Trophoblast cell (in vitro differentiated cells and primary cell): ENCODE measurements around the gene SYT2.

Experiments
- DNase-seq, 2 donors: peaks; one replicate each; pipeline ENCODE4 v3.0.0-alpha.2; 2016
- H2AFZ ChIP-seq: 2 replicates; pipeline ENCODE4 v1.6.1; 2013; ENCODE audit warnings: low read length, moderate library complexity, mild to moderate bottlenecking; ENCODE audit not compliant: insufficient read depth, poor library complexity
- H2AK5ac ChIP-seq: 2 replicates; pipeline ENCODE4 v1.6.1; 2013; ENCODE audit warnings: mild to moderate bottlenecking, low read length
- H2BK120ac ChIP-seq: 2 replicates; pipeline ENCODE4 v1.6.1; 2013; ENCODE audit warnings: low read length, mild to moderate bottlenecking, moderate library complexity; ENCODE audit not compliant: insufficient read depth, poor library complexity
- H2BK12ac ChIP-seq: 2 replicates; pipeline ENCODE4 v1.6.1; 2013; ENCODE audit warnings: mild to moderate bottlenecking, low read length, moderate library complexity
- H2BK5ac ChIP-seq: 2 replicates; pipeline ENCODE4 v1.6.1; 2013; ENCODE audit warnings: low read length, low read depth, moderate library complexity, mild to moderate bottlenecking; ENCODE audit not compliant: poor library complexity
- H3K14ac ChIP-seq: 2 replicates; pipeline ENCODE4 v1.6.1; 2013; ENCODE audit warnings: mild to moderate bottlenecking, low read length
- H3K18ac ChIP-seq: 2 replicates; pipeline ENCODE4 v1.6.1; 2013; ENCODE audit warnings: mild to moderate bottlenecking, low read length
- H3K23ac ChIP-seq: 2 replicates; pipeline ENCODE4 v1.6.1; 2013; ENCODE audit warnings: low read length
- H3K27ac ChIP-seq: 2 replicates; pipeline ENCODE4 v1.5.1; 2013; ENCODE audit warnings: low read depth, mild to moderate bottlenecking, inconsistent platforms, low read length, moderate library complexity
- H3K27me3 ChIP-seq: 2 replicates; pipeline ENCODE4 v1.6.1; 2013; ENCODE audit warnings: inconsistent platforms, mild to moderate bottlenecking, low read length, moderate library complexity; ENCODE audit not compliant: insufficient read depth
- H3K36me3 ChIP-seq, 2 experiments: 1 replicate in 1 of 2; 2 replicates in 1 of 2; pipeline ENCODE4 v1.6.1; 2013; ENCODE audit warnings: low read length in 2 of 2, mild to moderate bottlenecking in 2 of 2, moderate library complexity in 1 of 2; ENCODE audit not compliant: insufficient read depth in 2 of 2, control insufficient read depth in 1 of 2
- H3K4ac ChIP-seq: 2 replicates; pipeline ENCODE4 v1.6.1; 2013; ENCODE audit warnings: low read depth, mild to moderate bottlenecking, low read length, moderate library complexity
- H3K4me1 ChIP-seq, 2 experiments: 1 replicate in 1 of 2; 2 replicates in 1 of 2; pipeline ENCODE4 v1.6.1; 2013; ENCODE audit warnings: low read length in 2 of 2, mild to moderate bottlenecking in 2 of 2, moderate library complexity in 1 of 2; ENCODE audit not compliant: insufficient read depth in 2 of 2, control insufficient read depth in 1 of 2
- H3K4me2 ChIP-seq: 2 replicates; pipeline ENCODE4 v1.6.1; 2013; ENCODE audit warnings: inconsistent platforms, mild to moderate bottlenecking, low read length, moderate library complexity
- H3K4me3 ChIP-seq: 2 replicates; pipeline ENCODE4 v1.5.1; 2013; ENCODE audit warnings: mild to moderate bottlenecking, low read depth, low read length, inconsistent platforms
- H3K79me1 ChIP-seq: one replicate; pipeline ENCODE4 v1.6.1; 2013; ENCODE audit warnings: low read length
- H3K79me2 ChIP-seq: 2 replicates; pipeline ENCODE4 v1.6.1; 2013; ENCODE audit warnings: low read length, mild to moderate bottlenecking; ENCODE audit not compliant: control insufficient read depth, insufficient read depth, poor library complexity
- H3K9ac ChIP-seq: 2 replicates; pipeline ENCODE4 v1.6.1; 2013; ENCODE audit warnings: mild to moderate bottlenecking, low read length
- H3K9me3 ChIP-seq: 2 replicates; pipeline ENCODE4 v1.6.1; 2013; ENCODE audit warnings: low read depth, mild to moderate bottlenecking, control low read depth, inconsistent platforms, low read length; ENCODE audit not compliant: insufficient read depth
- H4K12ac ChIP-seq: 2 replicates; pipeline ENCODE4 v1.6.1; 2013; ENCODE audit warnings: low read depth, mild to moderate bottlenecking, low read length, moderate library complexity
- H4K8ac ChIP-seq: 2 replicates; pipeline ENCODE4 v1.6.1; 2013; ENCODE audit warnings: low read depth, mild to moderate bottlenecking, low read length, moderate library complexity
- H4K91ac ChIP-seq: one replicate; pipeline ENCODE4 v1.6.1; 2013; ENCODE audit warnings: low read depth, mild to moderate bottlenecking, low read length, moderate library complexity
- WGBS: extraction: QIAGEN DNeasy Blood & Tissue Kit; methylation state at CpG from one replicate; pipeline ENCODE4 v1.1.7; 2013; ENCODE audit warnings: missing lambda C conversion rate; ENCODE audit not compliant: insufficient read length, insufficient coverage; ENCODE audit errors: extremely low coverage; 5-methylcytosine and 5-hydroxymethylcytosine counted together

The SYT2 gene

GRCh38 chr1:202578001-202578504, 132.2 kb downstream of the SYT2 start:
- no CpG with 5 or more reads among the region's 4 CpGs for WGBS
- no peak for DNase-seq
- Histone ChIP-seq H3K14ac (no peak overlapping the region), H3K27me3 (no peaks in the 10 kb centered on the region), H4K91ac (no peak overlapping the region), H3K79me2 (no peaks in the 10 kb centered on the region), H2AFZ (no peak overlapping the region), H3K79me1 (peaks cover 2% of the 10 kb centered on the region), H2AK5ac (no peak overlapping the region), H2BK120ac (no peak overlapping the region), H3K23ac (no peak overlapping the region), H3K9ac (no peak overlapping the region), H2BK5ac (no peak overlapping the region), H3K4me2 (no peak overlapping the region), H2BK12ac (no peak overlapping the region), H4K8ac (no peak overlapping the region), H3K4me1 (no peaks in the 10 kb centered on the region), H3K9me3 (no peaks in the 10 kb centered on the region), H3K36me3 (no peaks in the 10 kb centered on the region), H4K12ac (no peak overlapping the region), H3K4ac (no peak overlapping the region), H3K4me3 (no peak overlapping the region), H3K27ac (no peak overlapping the region), H3K18ac (no peak overlapping the region)

GRCh38 chr1:202577381-202577780, 132.9 kb downstream of the SYT2 start:
- WGBS: no CpG with 5 or more reads among the region's 2 CpGs
- Histone ChIP-seq H3K4me1 (no peaks in the 10 kb centered on the region), H2AFZ (no peak overlapping the region), H3K4ac (no peak overlapping the region), H3K4me2 (no peak overlapping the region), H4K91ac (no peak overlapping the region), H3K23ac (no peak overlapping the region), H3K18ac (no peak overlapping the region), H4K12ac (no peak overlapping the region), H3K36me3 (no peaks in the 10 kb centered on the region), H3K4me3 (no peak overlapping the region), H3K14ac (no peak overlapping the region), H2BK5ac (no peak overlapping the region), H3K9me3 (no peaks in the 10 kb centered on the region), H2BK120ac (no peak overlapping the region), H3K27ac (no peak overlapping the region), H3K27me3 (no peaks in the 10 kb centered on the region), H4K8ac (no peak overlapping the region), H2BK12ac (no peak overlapping the region), H3K9ac (no peak overlapping the region), H2AK5ac (no peak overlapping the region), H3K79me2 (no peaks in the 10 kb centered on the region), H3K79me1 (peaks cover 2% of the 10 kb centered on the region)
- DNase-seq: no peak

- no CpG with 5 or more reads among the region's 1 CpG for WGBS
- no peak overlapping the region for H3K18ac ChIP-seq
- no peaks in the 10 kb centered on the region for H3K4me1 ChIP-seq
- H2BK120ac ChIP-seq: no peak overlapping the region
- peaks cover 2% of the 10 kb centered on the region for H3K79me1 ChIP-seq
- H3K23ac ChIP-seq: no peak overlapping the region
- H4K91ac ChIP-seq: no peak overlapping the region
- H3K27ac ChIP-seq: no peak overlapping the region
- H3K9me3 ChIP-seq: no peaks in the 10 kb centered on the region
- no peak overlapping the region for H2BK12ac ChIP-seq
- no peak overlapping the region for H3K4me3 ChIP-seq
- H4K8ac ChIP-seq: no peak overlapping the region
- H3K79me2 ChIP-seq: no peaks in the 10 kb centered on the region
- no peak overlapping the region for H4K12ac ChIP-seq
- no peak overlapping the region for H2AFZ ChIP-seq
- no peak for DNase-seq
- no peak overlapping the region for H3K4me2 ChIP-seq
- no peak overlapping the region for H2BK5ac ChIP-seq
- no peaks in the 10 kb centered on the region for H3K36me3 ChIP-seq
- H3K14ac ChIP-seq: no peak overlapping the region
- no peaks in the 10 kb centered on the region for H3K27me3 ChIP-seq
- H3K4ac ChIP-seq: no peak overlapping the region
- no peak overlapping the region for H3K9ac ChIP-seq
- no peak overlapping the region for H2AK5ac ChIP-seq
These were observed 133.4 kb downstream of the SYT2 start for GRCh38 chr1:202576816-202577215.

- Histone ChIP-seq H3K4ac (no peak overlapping the region), H3K79me2 (no peaks in the 10 kb centered on the region), H3K18ac (no peak overlapping the region), H3K36me3 (no peaks in the 10 kb centered on the region), H2AK5ac (no peak overlapping the region), H3K9ac (no peak overlapping the region), H2BK12ac (no peak overlapping the region), H3K4me3 (no peak overlapping the region), H2BK120ac (no peak overlapping the region), H2AFZ (no peak overlapping the region), H3K4me1 (no peaks in the 10 kb centered on the region), H2BK5ac (no peak overlapping the region), H4K8ac (no peak overlapping the region), H3K27me3 (no peaks in the 10 kb centered on the region), H3K9me3 (no peaks in the 10 kb centered on the region), H3K14ac (no peak overlapping the region), H4K12ac (no peak overlapping the region), H3K79me1 (peaks cover 2% of the 10 kb centered on the region), H3K27ac (no peak overlapping the region), H4K91ac (no peak overlapping the region), H3K4me2 (no peak overlapping the region), H3K23ac (no peak overlapping the region)
- no CpG with 5 or more reads among the region's 2 CpGs for WGBS
- no peak for DNase-seq
These were observed 134.2 kb downstream of the SYT2 start for GRCh38 chr1:202575918-202576653.
